D341Med (cell line): ENCODE results near the gene DEK.
"Not testable (repeated sequence)": the region's sequence is repeated elsewhere in the genome, so short reads cannot be mapped to it uniquely, and the experiment has no call there.

ENCODE experiments used
- DNase-seq: peaks from one replicate; pipeline ENCODE4 v3.0.0; 2012; ENCODE audit warnings: low spot score

DEK gene

GRCh38 chr6:18192026-18192425 is 72.3 kb downstream of the DEK start:
- no peak for DNase-seq

- no peak for DNase-seq
Measured at GRCh38 chr6:18189196-18189595, 75.1 kb downstream of the DEK start.

GRCh38 chr6:18187701-18188100 is 76.6 kb downstream of the DEK start:
- no peak for DNase-seq

- DNase-seq: no peak
Measured at GRCh38 chr6:18186540-18187250, 77.6 kb downstream of the DEK start.

- no peak for DNase-seq
Measured at GRCh38 chr6:18186033-18186432, 78.3 kb downstream of the DEK start.

GRCh38 chr6:18185624-18186023 is 78.7 kb downstream of the DEK start:
- no peak for DNase-seq

- no peak for DNase-seq
Measured at GRCh38 chr6:18183766-18184165, 80.6 kb downstream of the DEK start.

- DNase-seq: no peak
Measured at GRCh38 chr6:18182568-18182967, 81.8 kb downstream of the DEK start.

GRCh38 chr6:18179770-18180356 is 84.5 kb downstream of the DEK start:
- DNase-seq: no peak

- DNase-seq: no peak
Measured at GRCh38 chr6:18178960-18179615, 85.2 kb downstream of the DEK start.

- no peak for DNase-seq
Measured at GRCh38 chr6:18177286-18177965, 86.9 kb downstream of the DEK start.

GRCh38 chr6:18176198-18176597 is 88.1 kb downstream of the DEK start:
- not testable (repeated sequence) for DNase-seq
